K562 (cell line): ENCODE data around the gene GFI1B.

ENCODE experiments used
- CEBPB ChIP-seq: fragments of 450-650 bp; IDR thresholded peaks from 2 replicates; pipeline ENCODE4 v1.6.1; 2016; ENCODE audit warnings: missing genetic modification characterization, missing compliant biosample characterization
- NFE2L1 ChIP-seq: fragments of 450-650 bp; IDR thresholded peaks from 2 replicates; pipeline ENCODE4 v1.6.1; 2016; ENCODE audit warnings: missing genetic modification characterization, low read depth, mild to moderate bottlenecking, missing compliant biosample characterization, moderate library complexity, borderline replicate concordance
- PTBP1 ChIP-seq: fragments of 200-400 bp; formaldehyde crosslinking; IDR thresholded peaks from 2 replicates; pipeline ENCODE4 v1.6.1; 2017; ENCODE audit warnings: low read depth, low read length
- RBM15 ChIP-seq: fragments of 200-400 bp; formaldehyde crosslinking; IDR thresholded peaks from 2 replicates; pipeline ENCODE4 v1.6.1; 2018; ENCODE audit warnings: mild to moderate bottlenecking, low read length, moderate library complexity; ENCODE audit not compliant: insufficient read depth
- TF ChIP-seq, protein P1 (sequence below): sonication (generic); formaldehyde crosslinking; IDR thresholded peaks from 2 replicates; pipeline ENCODE4 v1.9.0; 2022; ENCODE audit warnings: mild to moderate bottlenecking, missing genetic modification reagents

DNA sequence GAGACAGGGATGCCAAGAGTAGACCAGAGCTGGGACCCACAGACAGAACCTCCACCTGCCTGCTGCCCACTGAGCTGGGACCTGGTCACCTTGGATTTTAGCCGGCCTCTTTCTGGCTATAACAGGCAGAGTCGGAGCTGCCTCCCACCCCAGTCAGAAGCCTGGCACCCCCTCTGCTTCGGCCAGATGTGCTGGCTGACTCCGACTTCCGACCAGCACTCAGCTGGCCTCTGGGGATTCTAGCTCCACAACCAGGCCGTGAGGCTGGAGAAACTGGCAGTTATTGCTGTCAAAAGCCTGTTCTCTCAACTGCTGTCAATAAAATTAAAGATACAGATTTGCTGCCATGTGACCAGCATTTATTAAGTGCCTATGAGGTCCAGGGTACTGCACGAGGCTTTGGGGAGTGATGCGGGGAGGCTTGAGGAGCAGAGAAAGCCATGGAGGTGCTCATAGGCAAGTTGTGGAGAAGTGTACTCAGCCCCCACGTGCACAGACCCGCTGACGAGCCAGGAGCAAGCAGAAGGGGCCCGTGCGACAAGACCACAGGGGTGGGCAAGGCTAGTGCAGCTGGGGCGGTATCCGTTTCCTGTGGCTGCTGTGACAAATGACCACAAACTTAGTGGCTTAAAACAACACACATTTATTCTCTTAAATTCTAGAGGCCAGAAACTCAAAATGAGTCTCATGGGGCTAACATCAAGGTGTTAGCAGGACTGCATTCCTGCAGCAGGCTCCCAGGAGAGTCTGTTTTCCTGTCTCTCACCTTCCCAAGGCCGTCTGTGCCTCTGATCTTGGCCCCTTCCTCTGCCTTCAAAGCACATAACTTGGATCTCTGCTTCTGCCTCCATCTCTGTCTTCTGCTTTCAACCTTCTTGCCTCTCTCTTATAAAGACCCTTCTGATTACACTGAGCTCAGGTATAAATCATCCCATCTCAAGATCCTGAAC is 13.1 kb downstream of the GFI1B start:
- TF ChIP-seq RBM15 (no peak), PTBP1 (no peak), CEBPB (tag) (no peak), NFE2L1 (tag) (no peak)
- TF ChIP-seq, protein P1, sequence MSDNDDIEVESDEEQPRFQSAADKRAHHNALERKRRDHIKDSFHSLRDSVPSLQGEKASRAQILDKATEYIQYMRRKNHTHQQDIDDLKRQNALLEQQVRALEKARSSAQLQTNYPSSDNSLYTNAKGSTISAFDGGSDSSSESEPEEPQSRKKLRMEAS (CRISPR knock-in tag), result no peak
